H1 (cell line): ENCODE data around the gene KYNU. TPM values are rescaled to one million over a fixed set of nuclear protein-coding genes. Genes with fewer than 3 reads are reported as not detected.
"Not testable (repeated sequence)": the region's sequence is repeated elsewhere in the genome, so short reads cannot be mapped to it uniquely, and the experiment has no call there.

Experiments
- CTCF ChIA-PET: fragments of 300-600 bp; sonication (Branson Sonifier 250); formaldehyde crosslinking; loops from one replicate; lab custom pipeline; 2021; ENCODE audit not compliant: partially characterized antibody; lab: Charles Lee
- POLR2A ChIA-PET: fragments of 300-600 bp; sonication (Branson Sonifier 250); formaldehyde crosslinking; loops from one replicate; lab custom pipeline; 2021; ENCODE audit warnings: inconsistent platforms; ENCODE audit not compliant: partially characterized antibody; lab: Charles Lee
- DNase-seq, 2 experiments: peaks; one replicate each; pipeline versions ENCODE4 v3.0.0 to v3.0.0-alpha.2; 2010 to 2022; ENCODE audit warnings: low spot score in 2 of 2, low read depth in 1 of 2, mixed read lengths in 1 of 2
- FAIRE-seq: peaks from 2 replicates; lab custom pipeline; 2011; peaks lifted over from hg19 to GRCh38; lab: Jason Lieb, UNC
- H2AFZ ChIP-seq: 2 replicates; pipeline ENCODE4 v1.8.1; 2012; ENCODE audit warnings: low read length, inconsistent platforms
- H2AK5ac ChIP-seq: 2 replicates; pipeline ENCODE4 v1.6.1; 2013; ENCODE audit warnings: low read depth, low read length
- H2BK120ac ChIP-seq: replicated peaks from 2 replicates; pipeline ENCODE3; 2013; ENCODE audit warnings: low read depth, low read length, inconsistent platforms
- H2BK12ac ChIP-seq: 2 replicates; pipeline ENCODE4 v1.6.1; 2013; ENCODE audit warnings: low read depth, low read length
- H2BK15ac ChIP-seq: 2 replicates; pipeline ENCODE4 v1.6.1; 2013; ENCODE audit warnings: low read length
- H2BK20ac ChIP-seq: 2 replicates; pipeline ENCODE4 v1.6.1; 2013; ENCODE audit warnings: low read length
- H2BK5ac ChIP-seq: 2 replicates; pipeline ENCODE4 v1.6.1; 2013; ENCODE audit warnings: low read depth, low read length
- H3K14ac ChIP-seq: 2 replicates; pipeline ENCODE4 v1.6.1; 2013; ENCODE audit warnings: inconsistent platforms; ENCODE audit not compliant: insufficient read length
- H3K18ac ChIP-seq: 2 replicates; pipeline ENCODE4 v1.6.1; 2013; ENCODE audit warnings: low read length; ENCODE audit errors: extremely low read depth
- H3K23ac ChIP-seq: 2 replicates; pipeline ENCODE4 v1.6.1; 2013; ENCODE audit warnings: inconsistent platforms; ENCODE audit not compliant: insufficient read length
- H3K23me2 ChIP-seq: 2 replicates; pipeline ENCODE4 v1.6.1; 2013; ENCODE audit warnings: low read depth, low read length
- H3K27ac ChIP-seq: 2 replicates; pipeline ENCODE4 v1.6.1; 2011; ENCODE audit warnings: low read depth, low read length, inconsistent platforms
- H3K27me3 ChIP-seq, 4 experiments: replicated peaks in 1 of 4; 1 replicate in 1 of 4; 2 replicates in 3 of 4; pipeline versions ENCODE4 v1.6.1 to v1.8.1; 2011 to 2013; ENCODE audit warnings: low read length in 3 of 4, mild to moderate bottlenecking in 3 of 4, inconsistent platforms in 2 of 4, mixed read lengths in 2 of 4, moderate library complexity in 1 of 4; ENCODE audit not compliant: control insufficient read depth in 3 of 4, insufficient read depth in 3 of 4; ENCODE audit errors: extremely low read depth in 1 of 4
- H3K36me3 ChIP-seq, 4 experiments: 2 replicates each; pipeline versions ENCODE4 v1.6.1 to v1.8.1; 2011 to 2013; ENCODE audit warnings: mild to moderate bottlenecking in 4 of 4, low read length in 3 of 4, moderate library complexity in 2 of 4, control low read depth in 1 of 4, inconsistent platforms in 1 of 4; ENCODE audit not compliant: insufficient read depth in 4 of 4, control insufficient read depth in 2 of 4
- H3K4ac ChIP-seq: replicated peaks from 2 replicates; pipeline ENCODE3; 2013; ENCODE audit warnings: low read length, low read depth, mixed read lengths, inconsistent platforms; ENCODE audit not compliant: insufficient read length
- H3K4me1 ChIP-seq, 4 experiments: replicated peaks in 1 of 4; 1 replicate in 1 of 4; 2 replicates in 3 of 4; pipeline versions ENCODE4 v1.6.1 to v1.8.1; 2011 to 2013; ENCODE audit warnings: low read length in 3 of 4, inconsistent platforms in 2 of 4, mixed read lengths in 1 of 4; ENCODE audit not compliant: insufficient read depth in 4 of 4, control insufficient read depth in 3 of 4
- H3K4me2 ChIP-seq, 2 experiments: 2 replicates each; pipeline versions ENCODE4 v1.6.1 to v1.8.1; 2011 to 2013; ENCODE audit warnings: low read depth in 2 of 2, low read length in 2 of 2, control low read depth in 1 of 2, inconsistent platforms in 1 of 2, mild to moderate bottlenecking in 1 of 2; ENCODE audit not compliant: insufficient read depth in 1 of 2
- H3K4me3 ChIP-seq, 4 experiments: fragments of 200-600, 300-600 bp in 1 of 4; sonication (generic), shearing (Covaris generic), sonication (Bioruptor Twin) in 1 of 4; 2 replicates each; pipeline versions ENCODE4 v1.5.1 to v1.8.1; 2011 to 2016; ENCODE audit warnings: low read length in 4 of 4, low read depth in 3 of 4, control low read depth in 2 of 4, inconsistent platforms in 2 of 4, mild to moderate bottlenecking in 2 of 4, mixed read lengths in 1 of 4, moderate library complexity in 1 of 4; ENCODE audit not compliant: insufficient read depth in 2 of 4; ENCODE audit errors: extremely low read depth in 1 of 4
- H3K56ac ChIP-seq: replicated peaks from 2 replicates; pipeline ENCODE3; 2013; ENCODE audit warnings: low read depth, mild to moderate bottlenecking, mixed read lengths, low read length, inconsistent platforms; ENCODE audit not compliant: insufficient read length
- H3K79me1 ChIP-seq: 2 replicates; pipeline ENCODE4 v1.6.1; 2013; ENCODE audit warnings: low read depth, low read length, control low read depth
- H3K79me2 ChIP-seq, 2 experiments: 2 replicates each; pipeline versions ENCODE4 v1.6.1 to v1.8.1; 2012 to 2013; ENCODE audit warnings: low read length in 2 of 2, mild to moderate bottlenecking in 2 of 2, inconsistent platforms in 1 of 2; ENCODE audit not compliant: insufficient read depth in 2 of 2, control insufficient read depth in 1 of 2
- H3K9ac ChIP-seq, 4 experiments: replicated peaks in 1 of 4; 1 replicate in 1 of 4; 2 replicates in 3 of 4; pipeline versions ENCODE4 v1.6.1 to v1.8.1; 2011 to 2013; ENCODE audit warnings: low read depth in 3 of 4, low read length in 3 of 4, control low read depth in 2 of 4, mild to moderate bottlenecking in 2 of 4, moderate library complexity in 2 of 4, inconsistent platforms in 1 of 4; ENCODE audit errors: extremely low read depth in 1 of 4
- H3K9me3 ChIP-seq, 2 experiments: 2 replicates each; pipeline versions ENCODE4 v1.6.1 to v1.8.1; 2012 to 2013; ENCODE audit warnings: mild to moderate bottlenecking in 2 of 2, moderate library complexity in 2 of 2, control low read depth in 1 of 2, inconsistent platforms in 1 of 2, low read depth in 1 of 2, low read length in 1 of 2, mixed read lengths in 1 of 2; ENCODE audit not compliant: insufficient read depth in 2 of 2
- H4K20me1 ChIP-seq, 2 experiments: replicated peaks in 1 of 2; 2 replicates each; pipeline versions ENCODE3 to v1.8.1; 2011 to 2013; ENCODE audit warnings: inconsistent platforms in 2 of 2, low read length in 2 of 2, mild to moderate bottlenecking in 1 of 2; ENCODE audit not compliant: insufficient read depth in 2 of 2, control insufficient read depth in 1 of 2
- H4K5ac ChIP-seq: 2 replicates; pipeline ENCODE4 v1.6.1; 2013; ENCODE audit warnings: low read length, low read depth, mixed read lengths, inconsistent platforms; ENCODE audit not compliant: insufficient read length
- H4K8ac ChIP-seq: 2 replicates; pipeline ENCODE4 v1.8.0; 2013; ENCODE audit warnings: mild to moderate bottlenecking, moderate library complexity, low read length, inconsistent platforms; ENCODE audit not compliant: insufficient read depth; ENCODE audit errors: extremely low read depth
- H4K91ac ChIP-seq: replicated peaks from 2 replicates; pipeline ENCODE3; 2013; ENCODE audit warnings: low read length, mixed read lengths, inconsistent platforms; ENCODE audit not compliant: insufficient read length
- CHD2 ChIP-seq: IDR thresholded peaks from 2 replicates; pipeline ENCODE4 v1.6.1; 2012; ENCODE audit warnings: low read length, improper control_type of control experiment
- SIN3A ChIP-seq, 2 experiments: IDR thresholded peaks in 1 of 2; conservative IDR thresholded peaks in 1 of 2; 2 replicates each; pipeline ENCODE4 v1.6.1; 2011 to 2012; ENCODE audit warnings: low read length in 2 of 2, improper control_type of control experiment in 1 of 2, low read depth in 1 of 2, mild to moderate bottlenecking in 1 of 2
- WGBS, 2 experiments: shearing (Covaris generic) in 1 of 2; methylation state at CpG; one replicate each; pipeline versions ENCODE4 v1.1.6 to v1.1.7; 2013 to 2015; ENCODE audit warnings: low lambda C conversion rate in 2 of 2, mixed read lengths in 2 of 2, inconsistent platforms in 1 of 2, low coverage in 1 of 2, missing lambda C conversion rate in 1 of 2; ENCODE audit not compliant: insufficient replicate concordance in 2 of 2, insufficient coverage in 1 of 2, insufficient read length in 1 of 2; ENCODE audit errors: extremely low coverage in 1 of 2, missing lambda C conversion rate in 1 of 2; 5-methylcytosine and 5-hydroxymethylcytosine counted together
- polyA plus RNA-seq, 7 experiments: library from polyadenylated mRNA; depleted of rRNA in 3 of 7; stranded (reverse) in 5 of 7; unstranded in 2 of 7; fragments of >200 nt in 5 of 7; fragments of 200-250 nt in 2 of 7; gene quantifications; 1 replicate in 5 of 7; 2 replicates in 1 of 7; 4 replicates in 1 of 7; pipeline versions ENCODE4 v1.2.1 to v1.2.3, GENCODE V29; 2011 to 2013; ENCODE audit warnings: missing spikeins in 2 of 7, mixed read lengths in 2 of 7
- total RNA-seq: library from RNA; stranded (reverse); fragmentation: NEBNext Ultra II Directional; extraction: Animal tissue kit (Norgen Biotek cat#: 25700); gene quantifications from 2 replicates; pipeline ENCODE4 v1.2.1, GENCODE V29; 2021

KYNU gene
- total and polyA plus RNA-seq, 2 of the 8 experiments (the other 6 are each of a cell fraction or from before 2014, with no cell fraction given) = 0.09 to 0.13 TPM

DNA sequence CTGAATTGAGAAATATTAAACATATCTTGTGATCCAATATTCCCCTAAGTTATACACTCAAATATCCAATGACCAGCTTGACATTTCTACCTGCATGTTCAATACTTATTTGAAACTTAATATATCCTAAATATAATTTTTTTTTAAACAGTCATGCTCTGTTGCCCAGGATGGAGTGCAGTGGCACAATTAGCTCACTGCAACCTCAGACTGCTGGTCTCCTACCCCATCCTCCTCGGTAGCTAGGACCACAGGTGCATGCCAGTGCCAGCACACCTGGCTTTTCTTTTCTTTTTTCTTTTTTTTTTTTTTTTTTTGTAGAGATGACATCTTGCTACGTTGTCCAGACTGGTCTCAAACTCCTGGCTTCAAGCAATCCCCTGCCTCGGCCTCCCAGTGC, 4.2 kb downstream of the KYNU start (continued):
- TF ChIP-seq SIN3A (conservative IDR thresholded peaks at IDR 0.05 in 1 of 2, IDR thresholded peaks at IDR 0.05 in 1 of 2; ENCODE audit: low read depth in 1 of 2, low read length in 2 of 2) = no peak
- TF ChIP-seq CHD2 = no peak
- TF ChIP-seq, all 59 proteins: peak for 0

DNA sequence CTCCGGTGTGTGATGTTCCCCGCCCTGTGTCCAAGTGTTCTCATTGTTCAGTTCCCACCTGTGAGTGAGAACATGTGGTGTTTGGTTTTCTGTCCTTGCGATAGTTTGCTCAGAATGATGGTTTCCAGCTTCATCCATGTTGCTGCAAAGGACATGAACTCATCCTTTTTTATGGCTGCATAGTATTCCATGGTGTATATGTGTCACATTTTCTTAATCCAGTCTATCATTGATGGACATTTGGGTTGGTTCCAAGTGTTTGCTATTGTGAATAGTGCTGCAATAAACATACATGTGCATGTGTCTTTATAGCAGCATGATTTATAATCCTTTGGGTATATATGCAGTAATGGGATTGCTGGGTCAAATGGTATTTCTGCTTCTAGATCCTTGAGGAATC, 5.0 kb downstream of the KYNU start:
- H3K9ac ChIP-seq, H3K56ac ChIP-seq, H2AK5ac ChIP-seq, H3K9me3 ChIP-seq, H4K8ac ChIP-seq, H3K14ac ChIP-seq, H3K4me1 ChIP-seq, H2AFZ ChIP-seq, H3K79me2 ChIP-seq, FAIRE-seq, CTCF ChIA-PET, H3K36me3 ChIP-seq, H3K27ac ChIP-seq, H3K4me2 ChIP-seq, H2BK5ac ChIP-seq, H3K79me1 ChIP-seq, H3K27me3 ChIP-seq, H2BK12ac ChIP-seq, H4K91ac ChIP-seq, H2BK15ac ChIP-seq, H3K23me2 ChIP-seq, DNase-seq, H4K20me1 ChIP-seq, H3K4ac ChIP-seq, H2BK20ac ChIP-seq, H2BK120ac ChIP-seq, H3K4me3 ChIP-seq, H3K18ac ChIP-seq, H4K5ac ChIP-seq, POLR2A ChIA-PET, H3K23ac ChIP-seq: not testable (repeated sequence)
- 86% methylated on average over 3 of the region's 3 CpGs; no CpG with 5 or more reads in 1 of the 2 experiments for WGBS, 2 experiments
